GM21367 (cell line): ENCODE results near the gene FRG2.
"Not testable (repeated sequence)": the region's sequence is repeated elsewhere in the genome, so short reads cannot be mapped to it uniquely, and the experiment has no call there.

ENCODE experiments used
- ATAC-seq: cut with Tn5 transposase; IDR thresholded peaks from one replicate; pipeline ENCODE4 v1.9.1; 2021; ENCODE audit not compliant: unreplicated experiment

FRG2 gene

DNA sequence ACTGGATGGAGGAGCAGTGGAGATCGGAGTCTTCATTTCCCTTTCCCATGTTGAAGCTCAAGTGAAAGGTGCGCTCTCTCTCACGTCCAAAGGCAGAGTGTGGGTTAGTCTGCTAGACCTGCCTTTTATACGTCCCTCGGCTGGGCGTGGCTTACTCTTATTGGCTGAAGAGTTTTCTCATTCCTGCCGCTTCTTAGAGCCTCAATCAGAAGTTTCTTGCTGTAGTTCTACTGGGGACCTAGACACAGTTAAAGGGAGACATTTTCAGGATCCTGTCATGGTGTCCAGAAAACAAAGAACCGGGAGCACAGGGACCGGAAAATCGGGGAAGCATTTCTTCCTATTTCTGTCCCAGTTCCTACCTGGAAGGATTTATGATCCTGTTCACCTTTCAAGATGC lies at the start of gene FRG2:
Gene FRG2, minus strand, starts transcription at position 101 of the 400 bp plus-strand sequence. Its CDS starts 52 bp downstream, at position 49.
- ATAC-seq, result not testable (repeated sequence)

DNA sequence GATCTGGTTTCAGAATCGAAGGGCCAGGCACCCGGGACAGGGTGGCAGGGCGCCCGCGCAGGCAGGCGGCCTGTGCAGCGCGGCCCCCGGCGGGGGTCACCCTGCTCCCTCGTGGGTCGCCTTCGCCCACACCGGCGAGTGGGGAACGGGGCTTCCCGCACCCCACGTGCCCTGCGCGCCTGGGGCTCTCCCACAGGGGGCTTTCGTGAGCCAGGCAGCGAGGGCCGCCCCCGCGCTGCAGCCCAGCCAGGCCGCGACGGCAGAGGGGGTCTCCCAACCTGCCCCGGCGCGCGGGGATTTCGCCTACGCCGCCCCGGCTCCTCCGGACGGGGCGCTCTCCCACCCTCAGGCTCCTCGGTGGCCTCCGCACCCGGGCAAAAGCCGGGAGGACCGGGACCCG lies 41.3 kb upstream of the FRG2 start:
- not testable (repeated sequence) for ATAC-seq

DNA sequence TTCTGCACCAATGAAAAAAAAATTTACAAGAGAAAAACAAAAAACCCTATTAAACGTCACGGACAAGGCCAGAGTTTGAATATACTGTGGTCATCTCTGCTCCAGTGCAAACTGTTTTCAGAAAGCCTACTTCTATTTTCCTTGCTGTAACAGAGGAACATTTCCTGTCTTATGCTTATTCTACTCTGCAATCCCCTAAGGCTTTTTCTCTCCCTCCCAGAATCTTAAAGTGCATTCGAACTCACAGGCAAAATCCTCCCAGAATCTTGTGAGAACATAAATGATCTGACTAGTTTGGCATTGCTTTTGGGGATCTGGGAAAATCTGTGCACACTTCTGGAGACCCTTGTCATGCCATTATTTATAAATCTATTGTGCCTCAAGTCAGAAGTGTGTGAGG lies 37.7 kb upstream of the FRG2 start:
- ATAC-seq, result not testable (repeated sequence)

DNA sequence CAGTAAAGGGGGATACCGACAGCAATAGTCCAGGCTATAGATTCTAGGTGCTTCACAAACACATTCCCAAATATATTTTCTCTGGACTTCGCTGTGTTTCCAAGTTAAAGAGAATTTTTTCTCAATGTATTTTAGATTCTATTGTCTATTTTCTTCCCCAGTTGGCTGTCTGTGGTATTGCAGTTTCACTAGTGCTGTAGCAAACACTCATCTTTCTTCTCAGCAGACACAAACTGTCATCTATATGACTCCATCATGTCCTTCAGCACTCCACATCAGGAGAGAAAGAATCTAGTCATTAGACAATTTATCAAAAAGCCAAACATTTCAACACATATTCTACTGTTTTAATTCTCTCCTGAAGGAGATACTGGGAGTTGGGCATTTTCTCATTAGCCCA lies 37.3 kb upstream of the FRG2 start, which contains the start of gene DBET:
Gene DBET, plus strand, starts transcription at position 161 of the 400 bp plus-strand sequence.
- ATAC-seq, result not testable (repeated sequence)

DNA sequence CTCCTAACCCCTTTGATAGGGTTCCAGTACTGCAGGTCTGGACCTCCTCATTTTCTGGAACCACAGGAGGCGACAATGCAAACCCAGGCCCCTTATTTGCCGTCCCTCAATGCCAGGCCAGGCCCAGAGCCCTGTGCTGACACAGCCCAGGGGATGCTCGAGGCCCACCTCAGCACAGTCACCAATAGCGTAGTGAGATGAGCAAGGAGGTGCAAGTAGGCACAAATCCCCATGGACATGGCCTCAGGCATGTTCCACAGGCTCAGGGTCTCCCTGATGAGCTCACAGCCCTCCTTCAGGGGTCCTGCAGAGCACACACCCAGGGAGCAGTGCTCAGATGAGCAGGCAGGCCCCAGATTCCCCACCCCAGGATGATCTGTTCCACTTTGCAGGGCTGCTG lies 31.9 kb upstream of the FRG2 start:
- ATAC-seq, result not testable (repeated sequence)

DNA sequence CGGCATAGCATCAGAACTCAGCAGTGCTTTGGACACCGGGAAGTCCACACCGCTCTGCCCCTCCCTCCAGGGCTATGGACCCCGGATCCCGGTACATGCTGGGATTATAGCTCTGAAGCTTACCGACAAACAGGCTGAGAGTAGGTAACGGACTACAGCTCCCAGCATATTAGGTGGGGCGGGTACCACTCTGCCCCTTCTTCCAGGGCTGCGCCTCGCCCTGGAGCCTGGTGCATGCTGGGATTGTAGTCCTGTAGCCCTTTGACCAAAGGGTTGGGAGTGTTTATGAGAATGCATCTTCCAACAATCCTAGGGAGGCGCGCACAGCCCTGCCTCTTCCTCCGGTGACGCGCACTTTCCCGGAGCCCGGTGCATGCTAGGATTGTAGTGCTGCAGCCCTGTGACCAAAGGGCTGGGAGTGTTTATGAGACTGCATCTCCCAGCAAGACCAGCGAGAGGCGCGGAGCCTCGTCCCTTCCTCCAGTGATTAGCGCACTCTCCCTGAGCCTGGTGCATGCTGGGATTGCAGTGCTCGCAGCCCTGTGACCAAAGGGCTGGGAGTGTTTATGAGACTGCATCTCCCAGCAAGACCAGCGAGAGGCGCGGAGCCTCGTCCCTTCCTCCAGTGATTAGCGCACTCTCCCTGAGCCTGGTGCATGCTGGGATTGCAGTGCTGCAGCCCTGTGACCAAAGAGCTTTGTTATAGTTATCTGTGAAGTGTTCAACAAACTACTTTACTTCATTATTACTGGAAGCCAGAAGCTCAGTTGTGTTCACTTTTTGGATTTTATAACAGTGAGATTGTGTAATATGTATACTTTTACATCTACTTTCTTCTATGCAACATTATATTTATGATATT lies 22.6 kb upstream of the FRG2 start:
- not testable (repeated sequence) for ATAC-seq

DNA sequence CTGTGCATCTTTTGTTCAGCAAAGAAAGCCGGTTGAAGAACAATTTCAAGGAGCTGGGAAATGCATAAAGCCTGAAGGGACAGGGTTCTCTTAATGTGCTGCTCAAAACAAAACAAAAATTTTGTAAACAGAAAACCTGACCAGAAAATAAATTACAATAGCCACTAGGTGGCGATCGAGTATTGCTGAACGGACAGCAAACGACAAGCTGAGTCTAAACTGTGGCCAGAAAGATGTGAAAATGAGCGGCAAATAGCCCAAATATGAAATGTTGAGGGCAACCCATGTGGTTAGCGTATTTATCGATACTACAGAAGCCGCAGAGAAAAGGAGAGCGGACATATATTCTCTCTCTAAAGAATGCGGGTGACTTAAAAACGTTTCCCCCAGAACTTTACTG lies 20.6 kb upstream of the FRG2 start:
- not testable (repeated sequence) for ATAC-seq

DNA sequence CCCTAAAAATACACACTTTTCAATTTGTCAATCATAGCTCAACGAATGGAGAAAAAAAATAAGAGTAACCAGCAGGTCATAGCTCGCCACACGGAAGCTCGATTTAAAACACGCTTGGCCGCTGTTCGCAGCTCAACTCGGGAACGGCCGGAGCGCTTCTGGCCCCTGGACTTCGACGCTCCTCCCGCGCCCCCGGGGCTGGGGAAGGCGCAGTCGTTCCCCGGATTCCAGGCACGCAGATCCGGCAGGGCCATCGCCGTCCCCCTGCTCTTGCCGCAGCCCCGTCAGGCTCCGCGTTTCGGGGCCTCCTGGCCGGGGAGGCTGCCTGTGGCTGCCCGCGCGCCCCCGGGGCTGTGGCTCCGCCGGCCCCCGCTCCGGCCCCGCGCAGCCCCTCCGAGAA lies 13.8 kb upstream of the FRG2 start:
- ATAC-seq, result not testable (repeated sequence)

DNA sequence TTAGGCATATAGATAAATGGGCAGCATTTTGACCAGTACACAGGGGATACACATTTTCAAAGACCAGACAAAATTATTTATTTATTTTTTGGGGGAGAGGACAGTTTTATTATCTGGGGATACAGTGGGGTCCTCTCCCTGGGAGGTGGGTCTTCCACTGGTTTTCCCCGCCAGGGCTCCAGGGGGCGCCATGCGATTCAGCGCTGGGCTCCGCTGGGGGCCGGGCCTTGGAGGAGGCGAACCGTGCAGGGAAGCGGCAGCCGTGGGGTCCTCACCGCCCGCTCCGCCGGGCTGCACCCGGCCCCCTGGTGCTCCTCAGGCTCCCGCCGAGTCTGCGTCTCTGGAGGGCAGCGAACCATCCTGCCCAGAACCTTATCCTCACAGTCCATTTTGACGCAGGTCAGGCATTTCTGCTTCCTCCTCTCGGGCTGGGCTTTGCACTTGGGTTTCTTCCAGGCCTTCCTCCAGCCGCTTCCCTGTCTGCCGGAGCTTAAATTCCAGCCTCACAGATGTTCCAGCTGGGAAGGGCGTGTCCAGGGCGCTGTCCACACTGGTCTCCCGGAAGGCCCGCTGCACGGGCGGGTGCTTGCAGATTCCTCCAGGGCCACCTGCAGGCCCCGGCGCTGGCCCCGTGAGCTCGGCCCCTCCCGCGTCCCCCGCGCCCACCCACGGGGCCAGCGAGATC lies 10.8 kb upstream of the FRG2 start:
- not testable (repeated sequence) for ATAC-seq

DNA sequence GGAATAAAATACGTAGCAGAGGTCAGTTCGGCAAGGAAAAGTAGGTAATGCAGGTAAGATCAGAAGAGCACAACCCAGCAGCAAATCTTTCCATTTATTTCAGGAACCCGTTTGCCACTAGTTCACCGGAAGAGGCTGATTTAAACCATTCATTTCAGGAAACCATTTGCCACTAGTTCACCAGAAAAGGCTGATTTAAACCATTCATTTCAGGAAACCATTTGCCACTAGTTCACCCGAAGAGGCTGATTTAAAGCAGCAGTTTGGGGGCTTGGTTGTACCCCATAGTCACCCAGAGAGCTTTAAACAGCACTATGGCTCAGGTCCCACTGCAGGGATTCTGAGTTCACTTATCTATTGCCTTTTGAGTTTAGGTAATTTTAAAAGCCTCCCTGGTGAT lies 4.2 kb upstream of the FRG2 start:
- ATAC-seq, result not testable (repeated sequence)

DNA sequence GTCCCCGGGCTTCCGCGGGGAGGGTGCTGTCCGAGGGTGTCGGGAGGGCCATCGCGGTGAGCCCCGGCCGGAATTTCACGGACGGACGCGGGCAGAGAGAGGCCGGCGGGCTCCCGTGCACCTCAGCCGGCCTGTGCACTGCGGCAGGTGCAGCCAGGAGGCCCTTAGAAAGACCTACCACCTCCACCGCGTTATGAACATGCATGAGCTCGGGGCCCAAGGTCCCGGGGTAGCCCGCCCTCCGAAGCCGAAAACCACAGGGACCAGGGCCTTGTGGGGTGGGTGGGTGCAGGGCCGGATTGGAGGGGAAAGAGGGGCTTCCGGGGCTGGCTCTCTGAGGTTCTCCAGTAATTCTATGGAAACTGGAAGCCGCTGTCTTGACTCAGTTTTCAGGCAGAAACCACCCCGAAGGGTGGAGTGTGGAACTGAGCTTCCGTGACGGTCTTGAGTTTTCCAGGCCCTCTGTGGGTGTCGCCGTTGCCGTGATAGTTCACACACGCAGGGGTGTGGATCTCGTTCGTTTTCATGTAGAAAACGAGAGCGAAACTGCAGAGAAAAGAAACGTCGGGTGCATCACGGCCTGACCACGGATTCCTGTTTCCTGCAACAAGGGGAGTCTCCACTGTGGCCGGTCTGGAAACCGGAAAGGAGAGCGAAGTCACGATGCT lies 4.3 kb downstream of the FRG2 start:
- ATAC-seq, result not testable (repeated sequence)

DNA sequence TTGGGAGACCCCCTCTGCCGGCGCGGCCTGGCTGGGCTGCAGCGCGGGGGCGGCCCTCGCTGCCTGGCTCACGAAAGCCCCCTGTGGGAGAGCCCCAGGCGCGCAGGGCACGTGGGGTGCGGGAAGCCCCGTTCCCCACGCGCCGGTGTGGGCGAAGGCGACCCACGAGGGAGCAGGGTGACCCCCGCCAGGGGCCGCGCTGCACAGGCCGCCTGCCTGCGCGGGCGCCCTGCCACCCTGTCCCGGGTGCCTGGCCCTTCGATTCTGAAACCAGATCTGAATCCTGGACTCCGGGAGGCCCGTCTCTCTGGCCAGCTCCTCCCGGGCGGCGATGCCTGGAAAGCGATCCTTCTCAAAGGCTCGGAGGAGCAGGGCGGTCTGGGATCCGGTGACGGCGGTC lies 5.1 kb downstream of the FRG2 start:
- not testable (repeated sequence) for ATAC-seq

DNA sequence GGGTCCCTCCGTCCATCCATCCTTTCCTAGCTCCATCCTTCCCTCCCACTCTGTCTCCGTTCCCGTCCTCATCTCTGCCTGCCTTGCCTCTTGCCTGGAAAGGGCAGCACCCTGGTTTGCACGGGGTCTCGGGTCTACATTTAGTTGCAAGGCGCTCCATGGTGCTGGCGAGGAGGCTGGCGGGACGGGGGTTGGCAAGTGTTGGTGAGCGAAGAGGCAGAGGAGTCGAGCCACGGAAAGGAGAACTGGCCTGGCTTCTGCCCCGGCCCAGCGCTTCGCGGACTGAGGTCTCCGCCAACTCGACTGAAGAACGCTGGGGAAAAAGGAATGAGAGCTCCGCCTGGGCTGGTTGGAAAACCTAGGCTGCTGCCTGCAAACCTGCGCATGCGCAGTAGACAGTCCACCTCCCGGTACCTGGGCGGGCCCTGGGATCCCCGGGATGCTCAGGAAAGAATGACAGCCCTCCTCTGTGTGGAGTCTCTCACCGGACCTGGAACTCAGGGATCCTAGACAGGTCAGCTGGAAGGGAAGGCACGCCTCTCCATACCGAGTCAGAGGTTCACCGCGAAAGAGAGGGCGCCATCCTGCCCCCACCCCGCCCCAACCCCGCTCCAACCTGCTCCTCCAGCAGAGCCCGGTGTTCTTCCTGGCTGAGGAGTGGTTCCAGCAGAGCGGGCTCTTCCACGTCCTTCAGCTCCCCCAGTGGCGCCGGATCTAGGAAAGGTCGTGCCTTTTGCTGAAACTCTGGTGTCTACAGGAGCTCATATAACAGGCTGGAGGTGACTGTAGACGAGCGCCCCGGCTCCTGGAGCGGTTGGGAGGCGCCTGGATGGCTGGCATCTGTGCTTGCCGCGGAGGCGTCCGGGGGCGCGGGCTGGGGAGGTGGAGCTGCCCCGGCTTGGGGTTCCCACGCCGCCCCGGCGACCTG lies 6.0 kb downstream of the FRG2 start:
- ATAC-seq, result no peak

DNA sequence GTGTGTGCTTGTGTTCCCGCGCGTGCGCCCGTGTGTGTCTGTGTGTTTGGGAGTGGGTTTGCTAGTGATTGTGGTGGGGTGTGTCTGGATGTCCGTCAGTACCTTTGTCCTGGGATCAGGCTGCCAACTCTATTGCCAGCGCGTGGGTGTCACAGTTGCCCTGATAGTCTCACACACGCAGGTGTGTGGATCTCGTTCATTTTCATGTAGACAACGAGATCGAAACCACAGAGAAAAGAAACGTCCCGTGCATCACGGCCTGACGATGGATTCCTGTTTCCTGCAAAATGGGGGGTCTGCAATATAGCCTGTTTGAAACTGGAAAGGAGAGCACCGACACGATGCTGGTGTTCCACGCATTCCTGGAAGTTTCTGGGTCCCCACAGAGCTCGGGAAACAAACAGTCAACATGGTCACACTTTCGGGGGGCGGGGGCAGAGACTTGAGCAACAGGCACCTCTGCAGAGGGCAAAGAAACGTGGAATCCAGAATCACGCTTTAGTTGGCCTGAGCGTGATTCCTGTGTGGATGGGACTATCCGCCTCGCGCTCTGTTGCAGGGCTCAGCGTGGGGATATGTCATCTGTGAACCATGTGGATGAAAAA lies 7.1 kb downstream of the FRG2 start:
- ATAC-seq, result not testable (repeated sequence)

DNA sequence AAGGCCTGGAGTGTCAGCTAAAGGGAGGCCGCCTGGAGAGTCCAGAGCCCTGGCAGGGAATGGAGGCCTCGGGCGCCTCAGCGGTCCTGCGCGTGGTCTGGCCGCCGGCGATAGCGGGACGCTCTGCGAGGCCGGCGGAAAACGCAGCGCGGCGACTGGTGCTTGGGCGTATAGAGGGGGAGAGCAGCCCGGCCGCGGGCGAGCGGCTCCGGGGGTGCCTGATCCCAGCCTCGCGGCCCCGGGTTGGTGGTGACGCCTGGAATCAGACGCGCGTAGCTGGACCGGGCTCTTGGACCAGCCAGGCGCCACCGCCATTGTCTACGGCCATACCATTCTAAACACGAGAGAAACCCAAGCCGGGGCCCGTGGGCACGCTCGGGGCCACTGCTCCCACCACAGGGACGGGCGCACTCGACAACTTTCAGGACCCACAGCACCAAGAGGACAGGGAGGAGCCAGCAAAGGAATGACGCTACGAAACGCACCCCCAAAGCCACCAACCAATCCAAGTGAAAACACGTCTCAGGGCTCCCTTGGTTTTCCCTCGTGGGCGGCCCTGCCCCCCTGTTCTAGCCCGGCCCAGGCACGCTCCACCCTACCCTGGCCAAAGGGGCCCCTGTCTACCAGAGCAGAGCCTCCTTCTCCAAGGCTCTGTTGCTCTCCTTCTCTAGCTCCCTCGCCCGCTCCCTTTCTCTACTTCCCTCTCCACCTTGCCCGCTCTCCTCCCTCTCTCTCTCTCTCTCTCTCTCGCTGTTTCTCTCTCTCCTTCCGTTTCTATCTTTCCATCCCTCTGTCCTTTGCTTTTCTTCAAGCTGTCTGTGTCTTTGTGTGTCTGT lies 7.8 kb downstream of the FRG2 start:
- no peak for ATAC-seq

DNA sequence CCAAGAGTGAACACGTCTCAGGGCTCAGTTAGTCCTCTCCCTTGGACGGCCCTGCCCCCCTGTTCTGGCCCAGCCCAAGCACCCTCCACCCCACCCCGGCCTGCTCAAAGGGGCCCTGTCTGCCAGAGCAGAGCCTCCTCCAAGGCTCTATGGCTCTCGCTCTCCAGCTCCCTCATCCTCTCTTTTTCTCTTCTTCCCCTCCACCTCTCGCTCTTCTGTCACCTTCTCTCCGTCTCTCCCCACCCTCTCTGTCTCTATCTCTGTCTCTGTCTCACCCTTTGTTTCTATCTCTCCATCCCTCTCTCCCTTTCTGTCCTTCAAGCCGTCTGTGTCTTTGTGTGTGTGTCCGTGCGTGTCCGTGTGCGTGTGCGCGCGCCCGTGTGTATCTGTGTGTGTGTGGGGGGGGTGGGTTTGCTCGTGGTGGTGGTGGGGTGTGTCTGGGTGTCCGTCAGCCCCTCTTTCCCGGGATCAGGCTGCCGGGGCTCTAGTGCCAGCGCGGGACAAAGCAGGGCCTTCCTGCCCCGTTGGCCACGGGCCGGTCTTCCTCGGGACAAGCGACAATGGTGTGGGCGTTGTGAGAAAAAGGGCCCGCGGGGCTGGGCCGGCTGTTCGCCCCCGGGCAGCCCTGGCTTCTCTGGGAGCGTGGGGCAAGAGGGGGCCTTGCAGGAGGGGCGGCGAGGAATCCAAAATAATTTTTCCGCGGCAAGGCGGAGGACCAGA lies 8.7 kb downstream of the FRG2 start:
- ATAC-seq, result no peak

DNA sequence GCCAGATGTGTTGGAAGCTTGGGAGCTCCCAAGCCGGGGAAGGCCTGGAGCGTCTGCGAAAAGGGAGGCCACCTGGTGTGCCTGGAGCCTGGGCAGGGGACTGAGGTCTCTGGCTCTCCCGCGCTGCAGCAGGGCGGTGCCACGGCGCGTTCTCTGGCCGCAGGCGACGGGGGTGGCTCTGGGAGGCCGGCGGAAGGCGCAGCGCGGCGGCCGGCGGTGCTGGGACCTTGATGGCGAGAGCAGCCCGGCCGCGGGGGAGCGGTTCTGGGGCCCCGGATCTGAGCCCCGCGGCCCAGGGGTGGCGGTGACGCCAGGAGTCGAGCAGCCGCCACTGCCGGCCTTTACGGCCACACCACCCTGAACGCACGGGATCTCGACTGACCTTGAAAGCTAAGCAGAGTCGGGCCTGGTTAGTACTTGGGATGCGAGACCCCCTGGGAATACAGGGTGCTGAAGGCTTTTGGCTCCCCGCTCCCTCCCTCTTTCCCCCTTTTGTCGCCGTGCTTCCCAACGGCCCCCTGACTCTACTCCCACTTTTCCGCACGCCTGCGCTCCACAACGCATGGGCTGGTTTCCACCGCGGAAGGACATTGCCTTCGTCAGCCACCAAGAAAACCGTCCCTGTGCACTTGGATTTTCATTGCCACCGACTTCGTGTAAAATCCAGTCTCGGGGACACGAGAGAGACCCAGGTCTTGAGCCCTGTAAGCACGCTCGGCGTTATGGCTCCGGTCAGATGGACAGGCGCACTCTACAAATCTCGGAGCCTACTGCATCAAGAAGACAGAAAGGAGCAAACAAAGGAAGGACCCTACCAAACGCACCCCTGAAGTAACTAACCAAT lies 9.5 kb downstream of the FRG2 start:
- no peak for ATAC-seq
